Epithelial cell of esophagus (primary cell): ENCODE measurements around the gene PLCB1.
"Not testable (repeated sequence)": the region's sequence is repeated elsewhere in the genome, so short reads cannot be mapped to it uniquely, and the experiment has no call there.

Source experiments
- DNase-seq: peaks from one replicate; pipeline ENCODE4 v3.0.0; 2010; ENCODE audit warnings: low read depth
- H3K4me3 ChIP-seq: 2 replicates; pipeline ENCODE4 v1.5.1; 2011; ENCODE audit warnings: mild to moderate bottlenecking, low read length, control low read depth
- TF ChIP-seq, protein P1 (sequence below): IDR thresholded peaks from 2 replicates; pipeline ENCODE4 v1.5.1; 2011; ENCODE audit warnings: low read depth, mild to moderate bottlenecking, low read length, control low read depth, inconsistent platforms; ENCODE audit not compliant: insufficient read depth; ENCODE audit errors: missing control alignments

Gene PLCB1

DNA sequence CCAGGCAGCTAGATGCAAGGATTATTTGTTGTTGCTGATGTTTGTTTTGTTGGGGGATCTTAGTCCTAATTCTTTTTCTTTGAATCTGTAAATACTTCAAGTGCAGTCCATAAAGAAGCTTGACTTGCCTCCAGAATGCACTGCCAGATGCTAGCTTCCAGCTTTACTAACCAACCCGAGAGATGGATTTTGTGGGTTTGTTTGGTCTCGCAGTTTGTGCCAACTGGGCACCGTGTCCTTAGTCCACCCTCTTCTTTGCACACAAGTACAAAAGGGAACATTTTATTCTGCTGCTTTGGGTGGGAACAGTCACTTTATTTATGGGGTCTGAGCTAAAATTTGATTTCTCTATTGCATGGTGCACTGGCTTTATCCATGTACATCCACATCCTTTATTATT, 212.0 kb downstream of the PLCB1 start:
- TF ChIP-seq, protein P1, sequence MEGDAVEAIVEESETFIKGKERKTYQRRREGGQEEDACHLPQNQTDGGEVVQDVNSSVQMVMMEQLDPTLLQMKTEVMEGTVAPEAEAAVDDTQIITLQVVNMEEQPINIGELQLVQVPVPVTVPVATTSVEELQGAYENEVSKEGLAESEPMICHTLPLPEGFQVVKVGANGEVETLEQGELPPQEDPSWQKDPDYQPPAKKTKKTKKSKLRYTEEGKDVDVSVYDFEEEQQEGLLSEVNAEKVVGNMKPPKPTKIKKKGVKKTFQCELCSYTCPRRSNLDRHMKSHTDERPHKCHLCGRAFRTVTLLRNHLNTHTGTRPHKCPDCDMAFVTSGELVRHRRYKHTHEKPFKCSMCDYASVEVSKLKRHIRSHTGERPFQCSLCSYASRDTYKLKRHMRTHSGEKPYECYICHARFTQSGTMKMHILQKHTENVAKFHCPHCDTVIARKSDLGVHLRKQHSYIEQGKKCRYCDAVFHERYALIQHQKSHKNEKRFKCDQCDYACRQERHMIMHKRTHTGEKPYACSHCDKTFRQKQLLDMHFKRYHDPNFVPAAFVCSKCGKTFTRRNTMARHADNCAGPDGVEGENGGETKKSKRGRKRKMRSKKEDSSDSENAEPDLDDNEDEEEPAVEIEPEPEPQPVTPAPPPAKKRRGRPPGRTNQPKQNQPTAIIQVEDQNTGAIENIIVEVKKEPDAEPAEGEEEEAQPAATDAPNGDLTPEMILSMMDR, result no peak
- H3K4me3 ChIP-seq, result no peak overlapping the region
- DNase-seq, result no peak

DNA sequence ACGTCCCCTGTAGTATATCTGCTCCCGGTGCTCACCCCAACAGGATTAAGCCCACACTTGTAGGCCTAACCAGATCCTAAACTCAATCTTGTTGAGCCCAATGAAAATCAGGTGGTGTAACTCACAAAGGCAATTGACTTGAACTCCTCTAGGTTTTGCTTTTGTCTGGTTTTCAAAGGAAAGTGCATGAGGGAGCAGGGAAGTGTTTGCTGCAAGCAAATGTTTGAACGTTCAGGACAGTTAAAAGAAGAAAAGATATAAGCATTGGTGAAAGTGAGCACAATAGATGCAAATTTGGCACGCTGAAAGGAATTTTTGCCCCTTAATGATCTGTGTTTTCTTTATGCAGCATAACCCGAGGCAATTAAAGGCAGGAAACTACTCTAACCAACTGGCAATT, 212.6 kb downstream of the PLCB1 start:
- H3K4me3 ChIP-seq, result no peak overlapping the region
- TF ChIP-seq, protein P1, result no peak
- no peak for DNase-seq

DNA sequence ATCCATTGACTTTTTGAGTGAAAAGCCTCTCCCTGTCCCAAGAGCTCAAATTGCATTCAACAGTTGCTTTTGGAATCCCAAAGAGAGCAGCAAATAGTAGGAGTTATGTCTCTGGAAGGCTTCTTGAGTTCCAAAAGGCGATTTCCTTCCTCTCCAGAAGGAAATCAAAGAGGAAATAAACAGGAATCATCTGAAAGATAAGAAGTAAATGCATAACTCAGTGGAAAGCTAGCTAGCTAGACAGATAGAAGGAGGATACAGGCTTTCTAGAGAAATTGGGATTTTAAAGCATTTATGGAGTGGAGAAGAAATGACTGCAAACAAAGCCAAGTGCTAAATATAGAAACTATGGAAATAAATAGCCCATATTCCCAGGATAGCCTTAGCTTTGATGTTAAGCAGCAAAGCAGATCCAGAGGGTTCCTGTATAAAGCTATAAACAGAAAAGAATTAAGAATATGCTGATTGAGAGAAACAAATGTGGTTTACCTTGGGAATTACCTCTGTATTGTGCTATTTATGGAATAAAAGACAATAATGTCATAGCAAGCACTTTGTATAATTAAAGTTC, 214.7 kb downstream of the PLCB1 start:
- TF ChIP-seq, protein P1, result no peak
- no peak for DNase-seq
- H3K4me3 ChIP-seq, result no peak overlapping the region

GRCh38 chr20:8350225-8350624, 218.2 kb downstream of the PLCB1 start:
- DNase-seq, H3K4me3 ChIP-seq: not testable (repeated sequence)

DNA sequence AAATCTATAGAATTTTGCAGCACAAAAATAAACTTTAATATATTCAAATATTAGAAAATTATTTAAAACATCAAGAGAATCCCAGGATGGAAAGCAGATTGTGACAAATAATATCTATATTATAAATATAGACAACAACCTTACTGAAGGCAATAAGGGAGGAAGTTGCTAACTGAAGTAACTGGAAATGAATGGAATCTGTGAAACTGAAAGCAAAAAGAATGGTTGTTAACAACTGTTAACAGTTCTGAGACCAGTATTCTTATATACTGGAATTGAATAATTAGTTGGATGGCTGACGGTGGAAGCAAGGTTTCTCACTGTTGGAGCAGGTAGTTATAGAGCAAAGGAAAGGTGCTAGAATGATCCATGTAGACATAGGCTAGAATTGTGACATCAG, 220.4 kb downstream of the PLCB1 start:
- no peak overlapping the region for H3K4me3 ChIP-seq
- TF ChIP-seq, protein P1, result no peak

DNA sequence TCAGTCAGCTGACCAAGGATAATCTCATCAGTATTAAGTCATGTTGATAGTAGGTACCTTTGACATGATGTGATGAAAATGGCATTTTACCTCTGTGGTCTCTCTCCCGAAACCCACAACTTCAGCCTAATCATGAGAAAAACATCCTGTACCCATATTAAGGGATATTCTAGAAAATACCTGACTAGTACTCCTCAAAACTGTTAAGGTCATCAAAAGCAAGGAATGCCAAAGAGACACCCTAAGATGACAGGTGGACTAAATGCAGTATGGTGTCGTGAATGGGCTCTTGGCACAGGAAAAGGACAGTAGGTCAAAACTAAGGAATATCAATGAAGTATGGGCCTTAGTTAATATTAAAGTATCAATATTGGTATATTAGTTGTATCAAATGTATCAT, 221.4 kb downstream of the PLCB1 start:
- DNase-seq, result no peak
- H3K4me3 ChIP-seq, result no peak overlapping the region
- TF ChIP-seq, protein P1, result no peak

More for the DNA sequence above, 220.4 kb downstream of the PLCB1 start:
- no peak for DNase-seq

DNA sequence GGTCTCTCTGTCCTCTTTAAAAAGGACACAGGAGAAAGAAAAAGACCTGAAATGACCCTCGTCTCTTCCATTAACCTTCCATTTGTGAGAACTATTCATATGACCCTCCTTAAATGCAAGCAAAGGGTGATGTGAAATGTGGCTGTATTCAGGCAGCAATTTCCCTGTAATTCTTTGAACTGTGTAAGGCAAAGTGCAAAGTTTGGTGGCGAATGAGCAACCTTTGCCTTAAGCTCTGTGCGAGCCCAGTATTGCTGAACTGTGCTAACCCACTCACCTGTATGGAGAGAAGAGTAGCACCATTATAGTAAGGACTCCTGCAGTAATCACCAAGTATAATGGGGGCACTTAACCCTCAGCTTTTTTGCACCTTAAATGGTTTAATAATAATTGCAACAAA, 223.4 kb downstream of the PLCB1 start:
- no peak overlapping the region for H3K4me3 ChIP-seq
- TF ChIP-seq, protein P1, result no peak

GRCh38 chr20:8356806-8357205, 224.7 kb downstream of the PLCB1 start:
- H3K4me3 ChIP-seq, result no peak overlapping the region
- TF ChIP-seq, protein P1, result no peak
- DNase-seq, result no peak

More for the DNA sequence above, 223.4 kb downstream of the PLCB1 start:
- DNase-seq, result no peak
